Left kidney (tissue), 2 donors: Measurements from ENCODE around the gene ZCCHC8. TPM values are rescaled to one million over a fixed set of nuclear protein-coding genes. Genes with fewer than 3 reads are reported as not detected.
"Not testable (repeated sequence)": the region's sequence is repeated elsewhere in the genome, so short reads cannot be mapped to it uniquely, and the experiment has no call there.

ENCODE experiments used
- DNase-seq: peaks from one replicate; pipeline ENCODE4 v3.0.0-alpha.2; 2013
- polyA plus RNA-seq: library from polyadenylated mRNA; unstranded; fragments of 120-200 nt; gene quantifications from one replicate; pipeline ENCODE4 v1.2.1, GENCODE V29; 2013; ENCODE audit not compliant: insufficient read length

The ZCCHC8 gene
- polyA plus RNA-seq, 1 donor, result 57.2 TPM

DNA sequence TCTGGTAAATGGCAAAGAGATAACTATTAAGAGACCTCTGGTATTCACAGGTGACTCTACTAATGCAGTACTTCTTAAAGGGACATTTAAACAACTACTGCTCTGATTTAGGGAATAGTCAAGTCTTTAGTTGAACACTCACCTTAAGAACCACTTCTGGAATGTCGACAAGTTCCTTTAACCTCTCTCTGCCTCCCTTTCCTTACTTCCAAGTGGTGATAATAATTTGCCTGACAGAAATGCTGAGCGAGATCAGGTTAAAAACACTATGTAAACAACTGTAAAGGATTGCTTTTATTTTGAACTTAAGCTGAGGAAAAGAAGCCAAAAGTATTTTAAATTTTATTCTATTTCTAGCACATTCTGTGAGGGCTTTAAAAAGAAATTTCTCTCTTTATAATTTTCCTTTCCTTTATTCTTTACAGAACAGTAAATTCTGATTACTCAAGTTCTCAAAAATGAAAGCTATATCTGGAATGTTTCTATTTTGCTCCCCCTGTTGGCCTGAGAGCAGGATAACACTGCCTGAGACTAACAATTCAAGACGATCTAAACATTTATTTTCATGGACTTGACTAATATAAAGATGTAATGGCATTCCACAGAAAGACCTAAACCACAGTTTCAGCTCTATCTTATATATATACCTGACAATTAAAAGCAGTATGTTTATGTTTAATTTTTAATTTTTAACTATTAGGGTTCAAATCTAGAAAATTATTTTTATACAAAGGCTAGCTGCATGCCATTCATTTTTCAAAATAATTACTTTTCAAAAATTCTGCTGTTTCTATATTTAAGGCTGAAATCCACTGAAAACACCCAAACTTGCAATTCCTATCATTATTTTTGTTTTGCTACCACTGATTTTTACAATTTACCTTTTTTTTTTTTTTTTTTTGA is 29.2 kb downstream of the ZCCHC8 start:
- peak; percentile 81 for DNase-seq

DNA sequence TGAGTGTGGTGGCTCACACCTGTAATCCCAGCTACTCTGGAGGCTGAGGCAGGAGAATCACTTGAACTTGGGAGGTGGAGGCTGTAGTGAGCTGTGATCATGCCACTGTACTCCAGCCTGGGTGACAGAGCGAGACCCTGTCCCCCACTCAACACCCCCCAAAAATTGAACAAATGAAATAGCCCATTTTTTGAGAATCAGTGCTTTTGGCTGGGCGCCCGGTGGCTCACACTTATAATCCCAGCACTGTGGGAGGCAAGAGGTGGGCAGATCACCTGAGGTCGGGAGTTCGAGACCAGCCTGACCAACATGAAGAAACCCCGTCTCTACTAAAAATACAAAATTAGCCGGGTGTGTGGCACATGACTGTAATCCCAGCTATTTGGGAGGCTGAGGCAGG is 30.2 kb downstream of the ZCCHC8 start:
- DNase-seq, result not testable (repeated sequence)

GRCh38 chr12:122469856-122470255 is 30.9 kb downstream of the ZCCHC8 start:
- DNase-seq, result not testable (repeated sequence)

DNA sequence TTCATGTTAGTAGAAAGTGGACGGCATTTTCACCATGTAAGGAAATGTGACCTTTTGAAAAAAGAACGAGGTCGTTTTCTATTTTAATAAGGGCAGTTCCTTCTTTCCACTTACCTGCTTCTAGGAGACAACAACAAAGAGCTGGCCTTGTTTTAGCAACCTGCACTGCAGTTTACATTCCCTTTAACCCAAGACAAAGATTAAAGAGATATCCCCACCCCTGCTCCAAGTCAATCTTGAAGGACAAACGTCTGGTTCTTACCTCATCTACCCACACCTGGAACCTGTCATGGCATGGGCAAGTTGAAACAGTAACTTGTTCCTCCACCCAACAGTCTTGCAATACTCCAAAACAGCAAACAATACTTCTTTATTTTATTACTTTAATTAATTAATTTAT is 32.7 kb downstream of the ZCCHC8 start:
- no peak for DNase-seq

DNA sequence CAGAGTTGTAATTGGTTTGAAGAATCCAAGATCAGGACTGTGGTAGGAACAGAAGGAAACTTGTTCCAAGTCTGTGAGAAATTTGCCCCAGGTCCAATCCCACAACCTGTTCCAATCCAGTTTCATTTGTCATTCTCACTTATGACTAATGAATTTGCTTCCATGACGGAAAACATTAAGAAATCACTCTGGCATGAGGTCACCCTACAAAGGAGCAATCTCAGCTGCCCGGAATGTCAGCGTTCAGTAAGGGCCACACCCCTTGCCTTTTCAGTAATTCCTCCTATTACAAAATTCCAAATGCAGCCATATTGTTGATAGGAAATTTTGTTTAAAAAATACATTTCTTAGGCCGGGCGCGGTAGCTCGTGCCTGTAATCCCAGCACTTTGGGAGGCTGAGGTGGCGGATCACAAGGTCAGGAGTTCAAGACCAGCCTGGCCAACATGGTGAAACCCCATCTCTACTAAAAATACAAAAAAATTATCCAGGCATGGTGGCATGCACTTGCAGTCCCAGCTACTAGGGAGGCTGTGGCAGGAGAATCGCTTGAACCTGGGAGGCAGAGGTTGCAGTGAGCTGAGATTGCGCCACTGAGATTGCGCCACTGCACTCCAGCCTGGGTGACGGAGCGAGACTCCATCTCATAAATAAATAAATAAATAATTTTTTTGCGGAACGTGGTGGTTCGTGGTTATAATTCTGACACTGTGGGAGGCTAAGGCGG is 36.3 kb downstream of the ZCCHC8 start:
- not testable (repeated sequence) for DNase-seq

GRCh38 chr12:122460641-122461040 is 40.1 kb downstream of the ZCCHC8 start:
- no peak for DNase-seq

GRCh38 chr12:122460061-122460460 is 40.7 kb downstream of the ZCCHC8 start:
- no peak for DNase-seq

DNA sequence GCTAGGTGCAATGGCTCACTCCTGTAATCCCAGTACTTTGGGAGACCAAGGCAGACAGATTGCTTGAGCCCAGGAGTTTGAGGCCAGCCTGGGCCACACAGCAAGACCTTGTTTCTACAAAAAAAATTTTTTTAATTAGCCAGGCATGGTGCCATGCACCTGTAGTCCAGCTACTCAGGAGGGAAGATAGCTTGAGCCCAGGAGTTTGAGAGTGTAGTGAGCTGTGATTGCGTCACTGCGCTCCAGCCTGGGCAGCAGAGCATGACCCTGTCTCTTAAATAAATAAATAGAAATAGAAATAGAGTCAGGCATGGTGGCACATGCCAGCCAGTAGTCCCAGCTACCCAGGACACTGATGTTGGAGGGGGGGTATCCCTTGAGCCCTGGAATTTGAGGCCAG is 41.5 kb downstream of the ZCCHC8 start:
- no peak for DNase-seq

- no peak for DNase-seq
These were observed 42.4 kb downstream of the ZCCHC8 start for GRCh38 chr12:122458105-122459035.

DNA sequence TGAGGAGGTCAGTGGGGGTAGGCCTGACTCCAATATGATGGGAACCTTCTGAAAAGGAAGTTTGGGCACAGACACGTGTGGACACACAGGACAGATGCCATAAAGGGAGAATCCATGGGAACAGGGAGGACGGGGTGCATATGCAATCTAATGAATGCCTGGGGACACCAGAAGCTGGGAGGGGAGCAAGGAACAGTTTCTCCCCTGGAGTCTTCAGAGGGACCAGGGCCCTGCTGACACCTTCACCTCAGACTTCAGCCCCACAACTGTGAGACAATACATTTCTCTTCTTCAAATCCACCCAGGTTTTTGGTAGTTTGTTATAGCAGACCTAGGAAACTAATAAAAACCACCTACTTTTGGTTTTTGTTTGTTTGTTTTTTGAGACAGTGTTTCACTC is 43.1 kb downstream of the ZCCHC8 start:
- DNase-seq, result no peak

GRCh38 chr12:122454739-122455138 is 46.0 kb downstream of the ZCCHC8 start:
- DNase-seq, result no peak

GRCh38 chr12:122454250-122454721 is 46.4 kb downstream of the ZCCHC8 start:
- no peak for DNase-seq

DNA sequence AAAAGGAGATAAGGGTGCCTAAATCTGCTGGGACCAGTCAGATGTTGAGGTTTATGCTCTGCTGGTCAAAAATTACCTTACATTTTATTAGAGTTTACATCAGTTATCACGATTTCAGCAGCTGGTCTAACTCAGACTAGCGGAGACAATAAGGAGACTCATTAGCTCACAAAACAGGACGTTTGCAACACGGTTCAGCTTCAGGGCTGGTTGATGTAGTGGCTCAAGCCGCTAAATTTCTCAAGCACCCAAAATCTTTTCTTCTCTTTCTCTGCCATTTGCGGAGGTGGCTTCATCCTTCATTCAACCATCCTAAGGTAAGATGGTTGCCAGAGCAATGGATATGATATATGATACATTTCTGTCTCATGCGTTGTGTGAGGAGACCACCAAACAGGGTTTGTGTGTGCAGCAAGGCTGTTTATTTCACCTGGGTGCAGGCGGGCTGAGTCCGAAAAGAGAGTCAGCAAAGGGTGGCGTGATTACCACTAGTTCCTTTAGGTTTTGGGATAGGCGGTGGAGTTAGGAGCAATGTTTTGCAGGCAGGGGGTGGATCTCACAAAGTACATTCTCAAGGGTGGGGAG is 47.9 kb downstream of the ZCCHC8 start:
- no peak for DNase-seq

GRCh38 chr12:122449317-122449716 is 51.4 kb downstream of the ZCCHC8 start:
- no peak for DNase-seq

DNA sequence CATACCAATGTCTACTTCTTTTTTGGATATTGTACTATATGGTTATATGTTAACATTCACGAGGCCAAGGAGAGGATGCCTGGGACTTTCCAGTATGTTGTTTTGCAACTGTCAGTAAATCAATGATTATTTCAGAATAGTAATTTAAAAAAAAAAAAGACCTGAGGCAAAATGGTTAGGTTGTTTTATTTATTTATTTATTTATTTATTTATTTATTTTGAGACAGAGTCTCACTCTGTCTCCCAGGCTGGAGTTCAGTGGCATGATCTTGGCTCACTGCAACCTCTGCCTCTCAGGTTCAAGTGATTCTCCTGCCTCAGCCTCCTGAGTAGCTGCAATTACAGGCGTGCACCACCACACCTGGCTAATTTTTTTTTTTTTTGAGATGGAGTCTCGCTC is 52.9 kb downstream of the ZCCHC8 start:
- DNase-seq, result not testable (repeated sequence)

DNA sequence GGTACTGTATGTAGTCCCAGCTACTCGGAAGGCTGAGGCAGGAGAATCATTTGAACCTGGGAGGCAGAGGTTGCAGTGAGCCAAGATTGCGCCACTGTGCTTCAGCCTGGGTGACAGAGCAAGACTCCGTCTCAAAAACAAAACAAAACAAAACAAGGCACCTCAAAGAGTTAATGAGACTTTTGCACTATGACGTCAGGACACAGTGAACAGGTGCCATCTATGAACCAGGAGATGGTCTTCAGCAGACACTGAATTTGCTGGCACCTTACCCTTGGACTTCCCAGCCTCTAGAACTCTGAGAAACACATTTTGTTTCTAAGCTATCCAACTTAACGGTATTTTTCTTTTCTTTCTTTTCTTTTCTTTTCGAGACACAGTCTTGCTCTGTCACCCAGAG is 54.3 kb downstream of the ZCCHC8 start:
- DNase-seq, result not testable (repeated sequence)

GRCh38 chr12:122444071-122444470 is 56.7 kb downstream of the ZCCHC8 start:
- not testable (repeated sequence) for DNase-seq

DNA sequence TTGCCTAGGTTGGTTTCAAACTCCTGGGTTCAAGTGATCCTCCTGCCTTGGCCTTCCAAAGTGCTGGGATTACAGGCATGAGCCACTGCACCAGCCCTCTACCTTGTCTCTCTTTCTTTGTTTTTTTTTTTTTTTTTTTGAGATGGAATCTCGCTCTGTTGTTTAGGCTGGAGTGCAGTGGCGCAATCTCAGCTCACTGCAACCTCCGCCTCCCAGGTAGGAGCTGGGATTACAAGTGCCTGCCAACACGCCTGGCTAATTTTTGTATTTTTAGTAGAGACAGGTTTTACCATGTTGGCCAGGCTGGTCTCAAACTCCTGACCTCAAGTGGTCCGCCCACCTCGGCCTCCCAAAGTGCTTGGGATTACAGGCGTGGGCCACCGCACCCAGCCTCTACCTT is 61.9 kb downstream of the ZCCHC8 start:
- DNase-seq, result not testable (repeated sequence)

DNA sequence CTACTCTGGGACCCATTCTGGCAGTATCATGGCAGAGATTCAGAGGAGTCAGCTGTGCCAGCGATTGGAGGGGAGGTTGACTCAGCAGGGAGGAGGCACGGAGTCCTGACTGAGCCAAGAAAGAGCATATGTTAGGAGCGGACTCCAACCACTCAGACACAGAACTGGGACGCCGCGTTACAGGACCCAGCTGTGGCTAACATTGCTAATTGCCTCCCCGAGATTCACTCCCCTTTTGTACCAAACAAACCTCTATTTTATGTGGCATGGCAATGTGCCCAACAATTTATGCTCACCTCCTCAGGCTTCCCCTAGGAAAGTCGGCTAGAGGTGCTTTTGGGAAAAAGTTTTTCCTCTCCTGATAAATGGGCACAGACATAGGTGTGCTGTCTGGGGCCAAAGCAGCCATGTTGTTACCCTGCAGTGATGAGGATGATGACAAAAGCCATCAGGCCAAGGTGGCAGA is 63.0 kb downstream of the ZCCHC8 start:
- no peak for DNase-seq

GRCh38 chr12:122435186-122435585 is 65.5 kb downstream of the ZCCHC8 start:
- DNase-seq, result no peak

DNA sequence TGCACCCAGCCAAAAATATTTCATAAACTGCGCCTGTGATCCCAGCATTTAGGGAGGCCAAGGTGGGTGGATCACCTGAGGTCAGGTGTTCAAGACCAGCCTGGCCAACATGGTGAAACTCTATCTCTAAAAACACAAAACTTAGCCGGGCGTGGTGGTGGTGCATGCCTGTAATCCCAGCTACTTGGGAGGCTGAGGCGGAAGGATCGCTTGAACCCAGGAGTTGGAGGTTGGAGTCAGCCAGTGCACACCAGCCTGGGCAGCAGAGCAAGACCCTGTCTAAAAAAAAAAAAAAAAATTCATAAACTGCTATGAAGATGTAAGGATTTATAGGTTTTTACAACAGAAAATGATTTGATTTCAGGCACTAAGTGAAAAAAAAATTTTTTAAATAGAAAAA is 71.7 kb downstream of the ZCCHC8 start:
- not testable (repeated sequence) for DNase-seq

DNA sequence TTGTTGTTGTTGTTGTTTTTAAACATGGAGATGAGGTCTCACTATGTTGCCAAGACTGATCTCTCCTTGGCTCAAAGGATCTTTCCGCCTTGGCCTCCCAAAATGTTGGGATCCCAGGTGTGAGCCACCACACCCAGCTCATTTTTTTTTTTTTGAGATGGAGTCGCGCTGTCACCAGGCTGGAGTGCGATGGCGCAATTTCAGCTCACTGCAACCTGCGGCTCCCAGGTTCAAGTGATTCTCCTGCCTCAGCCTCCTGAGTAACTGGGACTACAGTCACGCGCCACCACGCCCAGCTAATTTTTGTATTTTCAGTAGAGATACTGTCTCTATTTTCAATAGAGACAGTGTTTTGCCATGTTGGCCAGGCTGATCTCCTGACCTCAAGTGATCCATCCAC is 73.3 kb downstream of the ZCCHC8 start:
- DNase-seq, result no peak
